Kidney (tissue), 14 donors: ENCODE measurements around the gene PRDX1. TPM values are rescaled to one million over a fixed set of nuclear protein-coding genes. Genes with fewer than 3 reads are reported as not detected.

Source experiments
- DNase-seq, 5 donors: peaks; one replicate each; pipeline ENCODE4 v3.0.0-alpha.2; 2013 to 2020
- FAIRE-seq: peaks from 2 replicates; lab custom pipeline; 2012; peaks lifted over from hg19 to GRCh38; lab: Jason Lieb, UNC
- H3K27ac ChIP-seq, 2 donors: one replicate each; pipeline ENCODE4 v1.7.0; 2013; ENCODE audit warnings: low read depth in 2 of 2, low read length in 2 of 2, inconsistent platforms in 1 of 2
- H3K27me3 ChIP-seq: one replicate; pipeline ENCODE4 v1.7.1; 2013; ENCODE audit warnings: low read length, inconsistent platforms; ENCODE audit not compliant: control insufficient read depth, insufficient read depth
- H3K36me3 ChIP-seq, 3 donors: one replicate each; pipeline versions ENCODE4 v1.7.0 to v1.7.1; 2013; ENCODE audit warnings: low read length in 3 of 3, control low read depth in 1 of 3, inconsistent platforms in 1 of 3; ENCODE audit not compliant: insufficient read depth in 3 of 3, control insufficient read depth in 2 of 3
- H3K4me1 ChIP-seq, 3 donors: one replicate each; pipeline versions ENCODE4 v1.7.0 to v1.7.1; 2013; ENCODE audit warnings: low read length in 3 of 3, inconsistent platforms in 1 of 3, low read depth in 1 of 3; ENCODE audit not compliant: control insufficient read depth in 2 of 3, insufficient read depth in 2 of 3
- H3K4me3 ChIP-seq, 3 donors: one replicate each; pipeline versions ENCODE4 v1.7.0 to v1.8.1; 2013; ENCODE audit warnings: low read length in 3 of 3, control low read depth in 1 of 3, inconsistent platforms in 1 of 3
- H3K9ac ChIP-seq, 3 donors: one replicate each; pipeline versions ENCODE4 v1.7.0 to v1.7.1; 2013; ENCODE audit warnings: low read length in 3 of 3, control low read depth in 1 of 3, inconsistent platforms in 1 of 3
- H3K9me3 ChIP-seq, 3 donors: one replicate each; pipeline versions ENCODE4 v1.7.0 to v1.7.1; 2013; ENCODE audit warnings: low read length in 3 of 3, control low read depth in 1 of 3, inconsistent platforms in 1 of 3; ENCODE audit not compliant: control insufficient read depth in 2 of 3, insufficient read depth in 1 of 3
- CTCF ChIP-seq: IDR thresholded peaks from 3 replicates; pipeline ENCODE4 v1.5.1; 2012; ENCODE audit warnings: mild to moderate bottlenecking, moderate library complexity, borderline replicate concordance; ENCODE audit not compliant: insufficient read depth; ENCODE audit errors: extremely low read depth
- intact Hi-C: fragments of 100-400 bp; cut with DNase I; formaldehyde crosslinking; loops from one replicate; pipeline ENCODE4 v1.11.1; 2022
- polyA plus RNA-seq: library from polyadenylated mRNA; stranded (reverse); fragments of 350-450 nt; fragmentation: Illumina TruSeq; extraction: RNeasy Lipid Tissue Mini Kit (QIAGEN cat#74804); gene quantifications from one replicate; pipeline ENCODE4 v1.2.3, GENCODE V29; 2014; ENCODE audit warnings: low read depth, low replicate concordance; ENCODE audit not compliant: insufficient read depth
- total RNA-seq: library from RNA; stranded (reverse); fragmentation: NEBNext Ultra II Directional; extraction: Animal tissue kit (Norgen Biotek cat#: 25700); gene quantifications from one replicate; pipeline ENCODE4 v1.2.1, GENCODE V29; 2021
- donor health status: control.
- donor health status: control.
- donor health status: control.
- donor health status: control.
- donor health status: control.
- donor health status: DM: yes; HTN: yes; CAD: no.
- donor health status: Normal renal cell carcinoma (clear cell type).

The PRDX1 gene
- total and polyA plus RNA-seq, 2 donors from 2014 or later: 452 to 1,042 TPM

DNA sequence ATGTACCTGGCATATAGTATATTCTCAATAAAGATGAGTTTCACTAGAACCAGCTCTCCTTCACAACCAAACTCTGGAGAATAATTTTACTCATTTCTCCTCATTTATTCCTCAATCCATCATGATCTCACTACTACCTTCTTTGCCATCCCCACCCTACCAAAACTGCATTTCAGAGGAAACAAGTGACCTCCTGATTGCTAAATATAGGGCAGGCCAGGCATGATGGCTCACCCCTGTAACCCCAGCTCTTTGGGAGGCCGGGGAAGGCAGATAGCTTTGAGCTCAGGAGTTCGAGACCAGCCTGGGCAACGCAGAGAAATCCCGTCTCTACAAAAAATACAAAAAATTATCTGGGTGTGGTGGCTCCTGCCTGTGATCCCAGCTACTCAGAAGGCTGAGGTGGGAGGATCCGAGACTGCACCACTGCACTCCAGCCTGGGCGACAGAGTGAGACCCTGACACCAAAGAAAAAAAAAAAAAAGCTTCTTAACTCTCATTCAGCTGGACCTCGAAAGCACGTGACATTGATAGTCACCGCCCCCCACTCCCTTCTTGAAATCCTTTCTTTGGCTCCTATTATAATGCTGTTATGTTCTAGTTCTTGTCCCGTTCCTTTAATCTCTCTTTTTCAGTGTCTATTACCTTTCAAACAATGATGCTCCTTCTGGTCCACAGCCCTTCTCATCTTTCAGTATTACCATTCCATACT is 32.9 kb downstream of the PRDX1 start:
- DNase-seq: peak in 1 of 5 donors; percentile 24
- Histone ChIP-seq H3K4me1 (no peaks in the 10 kb centered on the region), H3K9me3 (no peaks in the 10 kb centered on the region), H3K27ac (no peak overlapping the region), H3K36me3 (no peaks in the 10 kb centered on the region), H3K9ac (no peak overlapping the region), H3K4me3 (no peak overlapping the region), H3K27me3 (no peaks in the 10 kb centered on the region)
- intact Hi-C loops: no loop called here
- FAIRE-seq: no peak
- no peak for TF ChIP-seq CTCF

DNA sequence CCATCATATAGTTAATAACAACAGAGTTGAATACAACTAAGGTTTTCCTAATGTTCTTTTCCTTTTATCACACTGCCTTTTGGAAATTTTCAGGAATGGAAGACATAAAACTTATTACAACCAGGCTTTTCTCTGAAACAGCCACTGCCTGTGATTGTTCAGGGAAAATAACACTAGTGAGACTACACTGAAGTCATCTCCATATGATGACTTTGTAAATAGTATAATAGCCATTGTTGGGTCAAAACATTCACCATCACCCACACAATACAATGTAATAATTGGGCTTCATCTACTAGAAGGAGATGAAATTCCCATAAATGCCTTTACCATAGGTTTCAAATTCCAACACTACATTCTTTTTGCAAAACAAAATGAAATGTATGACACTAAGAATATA is 35.7 kb downstream of the PRDX1 start:
- no peak overlapping the region for H3K4me3 ChIP-seq
- no peaks in the 10 kb centered on the region for H3K27me3 ChIP-seq
- FAIRE-seq (no peak), DNase-seq (no peak)
- no peaks in the 10 kb centered on the region for H3K9me3 ChIP-seq
- no peaks in the 10 kb centered on the region for H3K36me3 ChIP-seq
- H3K9ac ChIP-seq: no peak overlapping the region
- no peak for TF ChIP-seq CTCF
- H3K4me1 ChIP-seq: no peaks in the 10 kb centered on the region
- H3K27ac ChIP-seq: no peak overlapping the region
- intact Hi-C loops: no loop called here

GRCh38 chr1:45479039-45479748 is 42.5 kb downstream of the PRDX1 start:
- intact Hi-C loops: no loop called here

More at GRCh38 chr1:45479039-45479748, 42.5 kb downstream of the PRDX1 start:
- peak overlapping the region in 1 of 3 donors; percentile 21 for H3K4me3 ChIP-seq
- no peaks in the 10 kb centered on the region for H3K4me1 ChIP-seq
- TF ChIP-seq CTCF: no peak
- DNase-seq: no peak
- no peaks in the 10 kb centered on the region for H3K9me3 ChIP-seq
- H3K9ac ChIP-seq: no peak overlapping the region
- peak; percentile 57 for FAIRE-seq
- no peaks in the 10 kb centered on the region for H3K27me3 ChIP-seq
- no peaks in the 10 kb centered on the region for H3K36me3 ChIP-seq
- no peak overlapping the region for H3K27ac ChIP-seq
